ENCODE measurements around the gene ATRNL1.

- TF ChIP-seq CTCF (IDR thresholded peaks at IDR 0.05; ENCODE audit: control extremely low read depth in 1 of 3, insufficient read depth in 1 of 3, low read depth in 1 of 3, low read length in 3 of 3) (no peak), RFX5 (IDR thresholded peaks at IDR 0.05; ENCODE audit: borderline replicate concordance, low read depth, low read length) (no peak), YY1 (IDR thresholded peaks at IDR 0.05; ENCODE audit: low read depth, low read length) (no peak), EZH2 (IDR thresholded peaks at IDR 0.05; ENCODE audit: low read depth, low read length, severe bottlenecking) (no peak), ATF3 (IDR thresholded peaks at IDR 0.05; ENCODE audit: insufficient read depth, low read depth, low read length) (no peak), TAF7 (optimal IDR thresholded peaks at IDR 0.05; ENCODE audit: borderline replicate concordance, low read depth, low read length) (no peak), POLR2A (IDR thresholded peaks at IDR 0.05; ENCODE audit: control extremely low read depth in 1 of 2, low read depth in 2 of 2, low read length in 2 of 2) (no peak), SIRT6 (IDR thresholded peaks at IDR 0.05; ENCODE audit: low read length) (no peak), NANOG (IDR thresholded peaks at IDR 0.05; ENCODE audit: insufficient read depth, low read depth, low read length, poor library complexity, severe bottlenecking) (no peak), EP300 (IDR thresholded peaks at IDR 0.05; ENCODE audit: borderline replicate concordance in 1 of 2, low read depth in 2 of 2, low read length in 2 of 2) (no peak), JUND (IDR thresholded peaks at IDR 0.05; ENCODE audit: low read length) (no peak), MAX (IDR thresholded peaks at IDR 0.05) (no peak), SP1 (IDR thresholded peaks at IDR 0.05; ENCODE audit: low read depth, low read length) (no peak)
Observed at GRCh38 chr10:115580239-115580638, 487.1 kb downstream of the ATRNL1 start.

Measured in H1 (cell line).